K562 (cell line): ENCODE measurements around the gene PPP4R1. TPM values are rescaled to one million over a fixed set of nuclear protein-coding genes. Genes with fewer than 3 reads are reported as not detected.

Experiments
- CHD4 ChIP-seq: fragments of 200-600 bp; sonication (generic); IDR thresholded peaks from 3 replicates; pipeline ENCODE4 v1.6.1; 2012; ENCODE audit warnings: low read depth, mild to moderate bottlenecking, mixed read lengths, low read length, inconsistent platforms; ENCODE audit not compliant: insufficient read depth, insufficient replicate concordance, poor library complexity, severe bottlenecking
- EP300 ChIP-seq: IDR thresholded peaks from 2 replicates; pipeline ENCODE4 v1.6.1; 2012; ENCODE audit warnings: low read length, improper control_type of control experiment
- FOXP1 ChIP-seq: sonication (generic); formaldehyde crosslinking; IDR thresholded peaks from 2 replicates; pipeline ENCODE4 v1.8.0; 2022; ENCODE audit warnings: mild to moderate bottlenecking, missing genetic modification reagents
- HMG20A ChIP-seq: fragments of 450-650 bp; formaldehyde crosslinking; conservative IDR thresholded peaks from 2 replicates; pipeline ENCODE4 v1.4.0; 2020; ENCODE audit warnings: mild to moderate bottlenecking, mixed read lengths
- NFATC3 ChIP-seq: fragments of 450-650 bp; IDR thresholded peaks from 2 replicates; pipeline ENCODE4 v1.6.1; 2017; ENCODE audit warnings: mild to moderate bottlenecking
- NFIC ChIP-seq: fragments of 450-650 bp; IDR thresholded peaks from 2 replicates; pipeline ENCODE4 v1.6.1; 2017; ENCODE audit warnings: mild to moderate bottlenecking, inconsistent platforms
- NONO ChIP-seq, 2 experiments: fragments of 200-400 bp in 1 of 2; fragments of 450-650 bp in 1 of 2; formaldehyde crosslinking in 1 of 2; IDR thresholded peaks; 2 replicates each; pipeline ENCODE4 v1.6.1; 2017; ENCODE audit warnings: low read depth in 2 of 2, mild to moderate bottlenecking in 2 of 2, moderate library complexity in 2 of 2, low read length in 1 of 2
- PURB ChIP-seq: sonication (generic); formaldehyde crosslinking; IDR thresholded peaks from 2 replicates; pipeline ENCODE4 v1.9.0; 2021; ENCODE audit warnings: low read depth, mild to moderate bottlenecking, missing genetic modification reagents
- RAD21 ChIP-seq, 2 experiments: fragments of 250-450 bp in 1 of 2; fragments of 450-650 bp in 1 of 2; sonication (Bioruptor Pico) in 1 of 2; formaldehyde crosslinking in 1 of 2; IDR thresholded peaks in 1 of 2; conservative IDR thresholded peaks in 1 of 2; 2 replicates each; pipeline versions ENCODE4 v1.4.0 to v1.8.0; 2020 to 2022; ENCODE audit warnings: mild to moderate bottlenecking in 2 of 2, moderate library complexity in 1 of 2
- RBM15 ChIP-seq: fragments of 200-400 bp; formaldehyde crosslinking; IDR thresholded peaks from 2 replicates; pipeline ENCODE4 v1.6.1; 2018; ENCODE audit warnings: mild to moderate bottlenecking, low read length, moderate library complexity; ENCODE audit not compliant: insufficient read depth
- RCOR1 ChIP-seq, 2 experiments: IDR thresholded peaks; 2 replicates each; pipeline ENCODE4 v1.6.1; 2012; ENCODE audit warnings: low read depth in 2 of 2, low read length in 2 of 2, borderline replicate concordance in 1 of 2, improper control_type of control experiment in 1 of 2
- SMARCA4 ChIP-seq: fragments of 450-650 bp; IDR thresholded peaks from 2 replicates; pipeline ENCODE4 v1.6.1; 2016
- TCFL5 ChIP-seq: fragments of 250-450 bp; sonication (Bioruptor Pico); conservative IDR thresholded peaks from 2 replicates; pipeline ENCODE4 v1.6.1; 2021; ENCODE audit warnings: mild to moderate bottlenecking, moderate library complexity, matching md5 sums
- TGIF2 ChIP-seq: sonication (generic); formaldehyde crosslinking; IDR thresholded peaks from 2 replicates; pipeline ENCODE4 v1.8.1; 2022; ENCODE audit warnings: mild to moderate bottlenecking, missing genetic modification reagents, moderate library complexity
- ZC3H11A ChIP-seq: IDR thresholded peaks from 2 replicates; pipeline ENCODE4 v1.6.1; 2012; ENCODE audit warnings: low read depth, low read length, improper control_type of control experiment
- ZNF140 ChIP-seq: fragments of 250-450 bp; sonication (Bioruptor Pico); IDR thresholded peaks from 2 replicates; pipeline ENCODE4 v1.8.0; 2021; ENCODE audit warnings: moderate library complexity, mild to moderate bottlenecking, inconsistent platforms
- ZNF143 ChIP-seq: sonication (generic); formaldehyde crosslinking; IDR thresholded peaks from 2 replicates; pipeline ENCODE4 v1.9.0; 2022; ENCODE audit warnings: mild to moderate bottlenecking, missing genetic modification reagents
- ZNF41 ChIP-seq: fragments of 250-450 bp; sonication (Bioruptor Pico); conservative IDR thresholded peaks from 2 replicates; pipeline ENCODE4 v1.4.0; 2020; ENCODE audit warnings: mild to moderate bottlenecking
- polyA plus RNA-seq, 8 experiments: library from polyadenylated mRNA; depleted of rRNA in 4 of 8; stranded (reverse) in 5 of 8; unstranded in 3 of 8; fragments of >200 nt; fragmentation: Nextera tagmentation in 2 of 8; fragmentation: Illumina TruSeq in 1 of 8; extraction: Ambion mirVana in 2 of 8; extraction: Trizol in 1 of 8; gene quantifications; 2 replicates each; pipeline versions ENCODE4 v1.2.1 to v1.2.3, GENCODE V29; 2011 to 2014; ENCODE audit warnings: inconsistent platforms in 1 of 8, missing spikeins in 1 of 8
- total RNA-seq, 7 experiments: library from RNA; depleted of rRNA in 6 of 7; stranded (reverse); fragments of >200 nt in 6 of 7; fragmentation: Illumina TruSeq in 2 of 7; extraction: Trizol in 2 of 7; gene quantifications; 2 replicates each; pipeline versions ENCODE4 v1.2.1 to v1.2.3, GENCODE V29; 2011 to 2021; ENCODE audit warnings: low replicate concordance in 1 of 7
- TF ChIP-seq, protein P1 (sequence below): fragments of 250-450 bp; sonication (Bioruptor Pico); IDR thresholded peaks from 2 replicates; pipeline ENCODE4 v1.5.0; 2021
- TF ChIP-seq, protein P2 (sequence below): fragments of 450-650 bp; IDR thresholded peaks from 2 replicates; pipeline ENCODE4 v1.6.1; 2016; ENCODE audit warnings: antibody characterized with exemption
- TF ChIP-seq, protein P3 (sequence below): fragments of 250-450 bp; sonication (Bioruptor Pico); IDR thresholded peaks from 2 replicates; pipeline ENCODE4 v1.8.0; 2021; ENCODE audit warnings: moderate library complexity, mild to moderate bottlenecking, inconsistent platforms
- TF ChIP-seq, protein P4 (sequence below): fragments of 200-800 bp; sonication (Bioruptor generic); IDR thresholded peaks from 2 replicates; pipeline ENCODE4 v1.6.1; 2017; ENCODE audit warnings: missing genetic modification characterization, missing compliant biosample characterization

The PPP4R1 gene
- total and polyA plus RNA-seq, 9 of the 15 experiments (the other 6 are each of a cell fraction or from before 2014, with no cell fraction given): 23.5 to 136 (median 84.5) TPM

DNA sequence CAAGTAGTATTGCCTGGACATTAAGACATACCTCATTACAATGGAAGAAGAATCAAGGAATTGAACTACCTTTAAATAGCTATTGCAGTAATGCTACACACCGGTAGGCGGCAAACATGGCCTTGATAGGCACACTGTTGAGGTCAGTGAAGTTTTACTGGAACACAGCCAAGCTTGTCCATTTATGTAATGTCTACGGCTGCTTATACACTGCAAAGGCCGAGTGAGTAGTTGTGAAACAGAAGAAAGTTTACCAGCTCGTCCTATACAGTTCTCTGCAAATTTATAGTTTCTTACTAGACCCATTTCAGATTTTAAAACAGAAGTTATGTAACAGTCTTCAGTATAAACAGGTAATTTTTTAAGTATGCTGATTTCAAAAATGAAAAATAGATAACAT is 38.8 kb downstream of the PPP4R1 start (continued):
- TF ChIP-seq, protein P1, sequence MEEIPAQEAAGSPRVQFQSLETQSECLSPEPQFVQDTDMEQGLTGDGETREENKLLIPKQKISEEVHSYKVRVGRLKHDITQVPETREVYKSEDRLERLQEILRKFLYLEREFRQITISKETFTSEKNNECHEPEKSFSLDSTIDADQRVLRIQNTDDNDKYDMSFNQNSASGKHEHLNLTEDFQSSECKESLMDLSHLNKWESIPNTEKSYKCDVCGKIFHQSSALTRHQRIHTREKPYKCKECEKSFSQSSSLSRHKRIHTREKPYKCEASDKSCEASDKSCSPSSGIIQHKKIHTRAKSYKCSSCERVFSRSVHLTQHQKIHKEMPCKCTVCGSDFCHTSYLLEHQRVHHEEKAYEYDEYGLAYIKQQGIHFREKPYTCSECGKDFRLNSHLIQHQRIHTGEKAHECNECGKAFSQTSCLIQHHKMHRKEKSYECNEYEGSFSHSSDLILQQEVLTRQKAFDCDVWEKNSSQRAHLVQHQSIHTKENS: no peak
- no peak for TF ChIP-seq ZC3H11A
- no peak for TF ChIP-seq ZNF143 (CRISPR knock-in tag)
- TF ChIP-seq CHD4: no peak
- no peak for TF ChIP-seq TCFL5
- TF ChIP-seq, protein P2, sequence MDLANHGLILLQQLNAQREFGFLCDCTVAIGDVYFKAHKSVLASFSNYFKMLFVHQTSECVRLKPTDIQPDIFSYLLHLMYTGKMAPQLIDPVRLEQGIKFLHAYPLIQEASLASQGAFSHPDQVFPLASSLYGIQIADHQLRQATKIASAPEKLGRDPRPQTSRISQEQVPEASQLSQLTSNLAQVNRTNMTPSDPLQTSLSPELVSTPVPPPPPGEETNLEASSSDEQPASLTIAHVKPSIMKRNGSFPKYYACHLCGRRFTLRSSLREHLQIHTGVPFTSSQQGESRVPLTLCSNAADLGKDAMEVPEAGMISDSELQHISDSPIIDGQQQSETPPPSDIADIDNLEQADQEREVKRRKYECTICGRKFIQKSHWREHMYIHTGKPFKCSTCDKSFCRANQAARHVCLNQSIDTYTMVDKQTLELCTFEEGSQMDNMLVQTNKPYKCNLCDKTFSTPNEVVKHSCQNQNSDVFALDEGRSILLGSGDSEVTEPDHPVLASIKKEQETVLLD: no peak
- peak; percentile 48; the same call in 1 of the 2 replicates for TF ChIP-seq EP300
- TF ChIP-seq, protein P3, sequence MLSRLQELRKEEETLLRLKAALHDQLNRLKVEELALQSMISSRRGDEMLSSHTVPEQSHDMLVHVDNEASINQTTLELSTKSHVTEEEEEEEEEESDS (CRISPR knock-in tag): no peak
- TF ChIP-seq NFIC: peak; percentile 99
- 0 out of 2 replicates have a peak, but pooled peaks have one; percentile 23 for TF ChIP-seq SMARCA4
- no peak for TF ChIP-seq RBM15
- TF ChIP-seq, protein P4, sequence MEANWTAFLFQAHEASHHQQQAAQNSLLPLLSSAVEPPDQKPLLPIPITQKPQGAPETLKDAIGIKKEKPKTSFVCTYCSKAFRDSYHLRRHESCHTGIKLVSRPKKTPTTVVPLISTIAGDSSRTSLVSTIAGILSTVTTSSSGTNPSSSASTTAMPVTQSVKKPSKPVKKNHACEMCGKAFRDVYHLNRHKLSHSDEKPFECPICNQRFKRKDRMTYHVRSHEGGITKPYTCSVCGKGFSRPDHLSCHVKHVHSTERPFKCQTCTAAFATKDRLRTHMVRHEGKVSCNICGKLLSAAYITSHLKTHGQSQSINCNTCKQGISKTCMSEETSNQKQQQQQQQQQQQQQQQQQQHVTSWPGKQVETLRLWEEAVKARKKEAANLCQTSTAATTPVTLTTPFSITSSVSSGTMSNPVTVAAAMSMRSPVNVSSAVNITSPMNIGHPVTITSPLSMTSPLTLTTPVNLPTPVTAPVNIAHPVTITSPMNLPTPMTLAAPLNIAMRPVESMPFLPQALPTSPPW (CRISPR knock-in tag): no peak; the same call in 1 of the 2 replicates
- no peak for TF ChIP-seq HMG20A (CRISPR knock-in tag)
- no peak for TF ChIP-seq FOXP1 (CRISPR knock-in tag)
- peak; percentile 94 to 99 for TF ChIP-seq RAD21 (CRISPR knock-in tag; conservative IDR thresholded peaks at IDR 0.05 in 1 of 2, IDR thresholded peaks at IDR 0.05 in 1 of 2)
- 0 out of 4 replicates have a peak, but pooled peaks of 1 of the 2 experiments have one; percentile 22 for TF ChIP-seq NONO (IDR thresholded peaks at IDR 0.05; ENCODE audit: low read depth in 2 of 2, low read length in 1 of 2)
- TF ChIP-seq ZNF140 (CRISPR knock-in tag): no peak
- no peak for TF ChIP-seq PURB (CRISPR knock-in tag)
- TF ChIP-seq NFATC3: no peak
- no peak for TF ChIP-seq ZNF41 (CRISPR knock-in tag)
- TF ChIP-seq TGIF2 (CRISPR knock-in tag): no peak
- TF ChIP-seq RCOR1 (IDR thresholded peaks at IDR 0.05; ENCODE audit: borderline replicate concordance in 1 of 2, low read depth in 2 of 2, low read length in 2 of 2): no peak; a peak in 1 of 4 replicates
